GM23248 (cell line): ENCODE results near the gene CACNA1E.

ENCODE experiments used
- EZH2 ChIP-seq: fragments of 200-600 bp; sonication (generic); IDR thresholded peaks from 2 replicates; pipeline ENCODE4 v1.6.1; 2018; ENCODE audit warnings: antibody characterized with exemption, mild to moderate bottlenecking; ENCODE audit not compliant: insufficient read depth, poor library complexity, severe bottlenecking
- EZH2phosphoT487 ChIP-seq: fragments of 200-600 bp; sonication (generic); IDR thresholded peaks from 2 replicates; pipeline ENCODE4 v1.6.1; 2018; ENCODE audit warnings: antibody characterized with exemption, moderate library complexity, mild to moderate bottlenecking, low read depth; ENCODE audit not compliant: insufficient read depth

- no peak for TF ChIP-seq EZH2phosphoT487
- TF ChIP-seq EZH2 = no peak
Measured at GRCh38 chr1:181516706-181517105, 33.4 kb downstream of the CACNA1E start.
